GM21367 (cell line): ENCODE data around the gene CEMIP.

Source experiments
- ATAC-seq: cut with Tn5 transposase; IDR thresholded peaks from one replicate; pipeline ENCODE4 v1.9.1; 2021; ENCODE audit not compliant: unreplicated experiment

Gene CEMIP

DNA sequence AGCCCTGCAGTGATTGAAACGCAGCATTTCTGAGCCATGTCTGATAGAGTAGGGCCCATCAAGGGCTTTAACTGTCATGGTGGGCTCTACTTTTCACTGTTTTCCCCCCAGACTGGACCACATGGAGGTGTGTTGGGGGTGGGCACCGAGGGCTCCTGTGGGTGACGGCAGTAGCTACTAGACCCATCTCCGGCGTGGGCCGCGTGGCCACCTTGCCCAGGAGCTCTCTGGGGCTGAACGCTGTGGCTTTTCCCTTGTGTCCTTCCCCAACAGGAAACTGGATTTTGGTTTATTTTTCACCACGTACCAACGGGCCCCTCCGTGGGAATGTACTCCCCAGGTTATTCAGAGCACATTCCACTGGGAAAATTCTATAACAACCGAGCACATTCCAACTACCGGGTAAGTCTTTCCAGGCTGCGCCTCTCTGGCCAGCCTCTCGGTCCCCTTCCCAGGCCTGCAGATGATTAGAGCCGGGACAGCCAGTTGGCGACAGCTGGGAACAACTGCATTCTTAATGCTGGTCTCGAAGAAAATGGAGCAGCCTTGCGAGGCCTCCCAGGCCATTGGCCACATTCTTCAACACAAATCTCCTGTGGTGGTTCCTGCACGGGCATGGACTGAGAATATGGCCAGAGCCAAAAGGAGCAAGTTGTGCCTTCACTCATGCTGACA is 142.7 kb downstream of the CEMIP start:
- no peak for ATAC-seq

- no peak for ATAC-seq
Observed at GRCh38 chr15:80923668-80924067, 144.5 kb downstream of the CEMIP start.

DNA sequence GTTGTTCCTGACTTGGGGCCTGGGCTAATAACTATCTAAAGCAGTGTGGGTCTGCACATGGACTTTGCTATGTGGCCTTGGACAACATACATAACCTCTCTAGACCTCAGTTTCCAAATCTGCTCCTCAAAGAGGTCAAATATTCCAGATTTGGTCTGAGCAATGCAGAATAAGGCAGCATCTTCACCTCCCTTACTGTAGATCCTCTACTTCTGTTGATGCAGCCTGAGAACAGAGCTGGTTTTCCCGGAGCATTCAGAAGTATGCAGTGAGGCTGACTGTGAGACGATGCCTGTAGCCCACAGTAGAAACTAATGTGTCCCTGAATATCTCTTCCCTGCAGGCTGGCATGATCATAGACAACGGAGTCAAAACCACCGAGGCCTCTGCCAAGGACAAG is 145.1 kb downstream of the CEMIP start:
- no peak for ATAC-seq

GRCh38 chr15:80925597-80926059 is 146.5 kb downstream of the CEMIP start:
- ATAC-seq: no peak

DNA sequence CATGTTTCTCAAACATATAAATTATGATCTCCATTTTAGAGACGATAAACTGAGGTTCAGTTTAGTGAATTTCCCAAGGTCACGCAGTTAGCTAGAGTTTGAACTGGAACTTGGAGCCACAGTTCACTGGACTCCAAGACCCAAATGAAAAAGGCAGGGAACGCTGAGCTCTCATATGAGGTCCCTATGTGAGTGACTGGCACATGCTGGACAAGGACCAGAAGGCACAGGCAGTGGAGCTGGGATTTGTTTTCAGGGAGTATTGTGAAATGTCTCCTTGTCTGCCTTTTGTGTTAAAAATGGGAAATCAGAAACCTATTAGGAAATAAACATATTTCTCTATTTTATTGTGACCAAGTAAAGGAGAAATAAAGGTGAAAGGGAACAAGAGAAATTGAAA is 147.0 kb downstream of the CEMIP start:
- ATAC-seq: no peak

DNA sequence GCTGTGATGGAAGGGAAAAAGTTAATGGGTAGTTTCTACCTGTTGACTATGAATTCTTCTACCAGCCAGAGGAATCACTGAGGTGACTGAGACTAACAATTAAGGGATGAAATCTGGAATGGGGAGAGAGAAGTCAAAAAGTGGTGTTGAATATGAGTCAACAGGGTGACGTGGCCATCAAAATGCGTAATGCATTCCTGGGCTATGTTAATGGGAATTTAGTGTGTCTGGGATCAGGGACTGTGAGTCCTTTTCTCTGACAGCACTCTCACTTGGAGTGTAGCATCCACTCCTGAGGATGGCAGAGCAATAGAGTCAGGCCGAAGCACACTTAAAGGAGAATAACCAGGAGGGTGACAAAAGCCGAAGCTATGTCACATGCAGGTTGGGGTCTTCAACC is 150.1 kb downstream of the CEMIP start:
- ATAC-seq: no peak

- no peak for ATAC-seq
Observed at GRCh38 chr15:80929689-80930088, 150.5 kb downstream of the CEMIP start.

DNA sequence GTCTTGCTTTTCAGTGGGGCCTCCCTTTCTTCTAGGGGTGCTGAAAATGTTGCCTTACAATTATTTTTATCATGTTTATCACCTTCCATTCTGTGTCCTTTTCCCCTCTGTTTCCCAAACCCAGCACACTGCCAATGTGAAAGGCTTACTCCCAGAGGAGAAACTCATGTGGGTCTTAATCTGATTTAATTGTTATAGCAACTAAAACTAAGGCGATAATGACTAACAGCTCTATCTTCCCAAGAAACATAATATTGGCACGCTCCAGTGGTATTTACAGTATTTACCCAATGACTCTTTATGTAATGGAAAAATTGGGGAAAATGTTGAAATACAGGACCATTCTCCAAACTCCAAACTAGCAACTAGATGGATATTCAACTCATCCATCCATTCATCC is 152.0 kb downstream of the CEMIP start:
- ATAC-seq: no peak

- no peak for ATAC-seq
Observed at GRCh38 chr15:80931721-80932512, 152.7 kb downstream of the CEMIP start.

DNA sequence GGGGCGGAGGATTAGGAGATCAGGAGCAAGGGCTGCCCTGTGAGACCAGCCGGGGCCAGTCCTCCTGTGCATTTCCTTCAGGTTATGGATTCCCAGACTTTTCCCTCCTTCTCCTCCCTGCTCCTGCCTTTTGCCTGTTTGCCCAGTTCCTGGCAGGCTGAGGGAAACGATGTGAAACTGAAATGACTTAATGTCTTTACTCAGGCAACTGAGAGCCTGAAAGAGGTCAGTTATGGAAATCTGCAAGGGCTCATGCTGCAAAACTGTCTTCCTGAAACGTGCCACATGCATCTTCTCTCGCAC is 153.3 kb downstream of the CEMIP start:
- ATAC-seq: no peak

GRCh38 chr15:80932989-80933388 is 153.8 kb downstream of the CEMIP start:
- ATAC-seq: no peak

- ATAC-seq: no peak
Observed at GRCh38 chr15:80934761-80935221, 155.6 kb downstream of the CEMIP start.

- no peak for ATAC-seq
Observed at GRCh38 chr15:80936288-80937078, 157.3 kb downstream of the CEMIP start.

DNA sequence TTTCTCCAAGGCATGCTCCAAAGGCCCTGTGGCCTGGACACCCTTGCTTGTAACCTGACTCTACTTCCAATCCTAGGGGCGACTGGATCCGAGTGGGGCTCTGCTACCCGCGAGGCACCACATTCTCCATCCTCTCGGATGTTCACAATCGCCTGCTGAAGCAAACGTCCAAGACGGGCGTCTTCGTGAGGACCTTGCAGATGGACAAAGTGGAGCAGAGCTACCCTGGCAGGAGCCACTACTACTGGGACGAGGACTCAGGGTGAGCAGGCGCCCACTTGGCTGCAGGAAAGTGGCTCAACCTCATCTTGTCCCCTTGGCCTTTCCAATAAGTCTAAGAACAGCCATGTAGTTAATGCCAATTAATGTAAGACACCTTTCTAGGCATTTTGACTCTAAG is 158.5 kb downstream of the CEMIP start:
- no peak for ATAC-seq

DNA sequence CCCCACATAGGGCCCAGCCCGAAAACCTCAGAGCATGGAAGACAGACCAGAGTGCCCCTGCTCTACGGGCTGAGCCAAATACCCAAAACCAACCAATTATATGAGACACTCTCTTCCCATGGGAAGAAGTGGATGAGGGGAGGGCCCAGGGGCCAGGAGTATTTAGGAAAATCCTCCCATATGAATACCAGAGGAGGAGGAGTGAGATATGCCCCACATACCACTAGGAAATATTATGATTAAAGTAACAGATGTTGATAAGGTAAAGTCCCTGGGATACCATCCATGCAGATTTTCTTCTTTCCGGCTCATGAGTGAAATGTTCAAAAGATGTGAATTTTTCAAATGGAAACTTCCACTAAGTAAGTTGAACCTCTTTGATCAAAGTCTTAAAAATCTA is 160.0 kb downstream of the CEMIP start:
- ATAC-seq: no peak

DNA sequence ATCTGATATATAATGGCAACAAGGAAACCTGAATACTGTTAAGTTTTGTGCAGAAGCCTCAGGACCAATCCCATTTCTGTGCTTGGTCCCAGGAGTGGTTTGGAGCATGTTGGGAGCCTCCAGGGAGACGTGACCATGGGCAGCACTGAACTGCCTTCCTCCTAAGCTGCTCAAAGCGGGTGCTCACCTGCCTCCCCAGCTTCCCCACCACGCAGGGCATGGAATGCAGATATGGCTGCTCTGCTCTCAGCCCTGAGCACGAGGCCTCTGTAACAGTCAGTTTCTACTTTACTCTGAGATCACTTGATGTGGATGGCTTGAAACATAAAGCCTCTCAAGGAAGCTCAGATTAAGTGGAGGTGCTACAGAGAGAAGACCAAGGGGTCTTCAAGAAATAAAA is 161.2 kb downstream of the CEMIP start:
- ATAC-seq: no peak

GRCh38 chr15:80940851-80941250 is 161.7 kb downstream of the CEMIP start:
- no peak for ATAC-seq

DNA sequence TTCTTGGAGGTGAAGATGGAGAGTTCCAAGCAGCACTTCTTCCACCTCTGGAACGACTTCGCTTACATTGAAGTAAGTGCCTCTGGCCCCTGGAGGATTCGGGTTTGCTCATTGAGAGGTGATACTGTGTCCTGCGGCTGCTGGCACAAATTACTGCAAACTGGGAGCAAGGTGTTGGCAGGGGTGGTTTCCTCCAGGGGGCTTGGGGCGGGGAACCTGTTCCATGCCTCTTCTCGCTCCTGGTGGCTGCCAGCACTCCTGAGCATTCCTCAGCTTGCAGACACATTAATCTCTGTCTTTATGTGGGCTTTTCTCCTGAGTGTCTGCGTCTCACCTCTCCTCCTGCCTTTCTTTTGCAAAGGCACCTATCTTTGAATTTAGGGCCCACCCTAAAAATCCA is 163.1 kb downstream of the CEMIP start:
- ATAC-seq: no peak

GRCh38 chr15:80942746-80943565 is 163.8 kb downstream of the CEMIP start:
- no peak for ATAC-seq

GRCh38 chr15:80944818-80945217 is 165.6 kb downstream of the CEMIP start:
- ATAC-seq: no peak

- no peak for ATAC-seq
Observed at GRCh38 chr15:80945605-80946004, 166.4 kb downstream of the CEMIP start.
